BE2C (cell line): ENCODE measurements around the gene TXNL4B.
"Not testable (repeated sequence)": the region's sequence is repeated elsewhere in the genome, so short reads cannot be mapped to it uniquely, and the experiment has no call there.

Experiments used
- DNase-seq: peaks from one replicate; pipeline ENCODE4 v3.0.0-alpha.2; 2020
- H3K27me3 ChIP-seq: fragments of 250-450 bp; sonication (Bioruptor Pico); 2 replicates; pipeline ENCODE4 v1.5.1; 2020; ENCODE audit warnings: mild to moderate bottlenecking
- H3K36me3 ChIP-seq: fragments of 250-450 bp; sonication (Bioruptor Pico); 2 replicates; pipeline ENCODE4 v1.5.1; 2020; ENCODE audit warnings: mild to moderate bottlenecking
- H3K4me1 ChIP-seq: fragments of 250-450 bp; sonication (Bioruptor Pico); 2 replicates; pipeline ENCODE4 v1.5.1; 2020
- H3K4me3 ChIP-seq: 2 replicates; pipeline ENCODE4 v1.5.1; 2011; ENCODE audit warnings: low read depth, low read length
- H3K9me3 ChIP-seq: fragments of 250-450 bp; sonication (Bioruptor Pico); 2 replicates; pipeline ENCODE4 v1.5.1; 2020
- TF ChIP-seq, protein P1 (sequence below): IDR thresholded peaks from 2 replicates; pipeline ENCODE4 v1.5.1; 2012; ENCODE audit warnings: mild to moderate bottlenecking, low read depth, low read length

Gene TXNL4B

DNA sequence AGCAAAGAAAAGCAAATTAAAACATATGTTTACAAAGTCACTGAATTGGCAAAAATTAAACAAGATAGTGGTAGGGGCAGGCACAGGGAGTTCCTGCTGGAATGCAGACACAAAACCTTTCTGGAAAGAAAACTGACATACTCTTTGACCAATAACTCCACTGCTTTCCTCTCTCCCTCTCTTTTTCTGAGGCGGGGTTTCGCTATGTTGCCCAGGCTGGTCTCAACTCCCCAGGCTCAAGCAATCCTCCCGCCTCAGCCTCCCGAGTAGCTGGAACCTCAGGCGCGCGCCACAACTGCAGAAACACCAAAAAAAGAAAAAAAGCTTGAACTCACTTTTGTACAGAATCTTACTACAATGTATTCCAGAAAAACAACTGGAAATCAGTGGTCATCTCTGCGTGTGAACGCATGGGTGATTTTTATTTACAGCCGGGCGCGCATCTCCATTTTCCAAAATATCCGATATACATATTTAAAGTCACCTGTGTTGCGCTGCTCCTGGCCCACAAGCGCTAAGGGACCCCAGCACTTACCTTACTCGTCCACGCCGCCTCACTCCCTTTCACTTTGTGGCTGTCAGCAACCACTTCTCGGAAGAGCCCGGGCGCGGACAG, 480 bp downstream of the TXNL4B start:
- Histone ChIP-seq H3K4me3 (peak overlapping the region; percentile 98), H3K4me1 (no peaks in the 10 kb centered on the region; the same call in 1 of the 2 replicates), H3K27me3 (no peaks in the 10 kb centered on the region), H3K9me3 (no peaks in the 10 kb centered on the region), H3K36me3 (peaks cover 35% of the 10 kb centered on the region)
- DNase-seq = no peak
- TF ChIP-seq, protein P1, sequence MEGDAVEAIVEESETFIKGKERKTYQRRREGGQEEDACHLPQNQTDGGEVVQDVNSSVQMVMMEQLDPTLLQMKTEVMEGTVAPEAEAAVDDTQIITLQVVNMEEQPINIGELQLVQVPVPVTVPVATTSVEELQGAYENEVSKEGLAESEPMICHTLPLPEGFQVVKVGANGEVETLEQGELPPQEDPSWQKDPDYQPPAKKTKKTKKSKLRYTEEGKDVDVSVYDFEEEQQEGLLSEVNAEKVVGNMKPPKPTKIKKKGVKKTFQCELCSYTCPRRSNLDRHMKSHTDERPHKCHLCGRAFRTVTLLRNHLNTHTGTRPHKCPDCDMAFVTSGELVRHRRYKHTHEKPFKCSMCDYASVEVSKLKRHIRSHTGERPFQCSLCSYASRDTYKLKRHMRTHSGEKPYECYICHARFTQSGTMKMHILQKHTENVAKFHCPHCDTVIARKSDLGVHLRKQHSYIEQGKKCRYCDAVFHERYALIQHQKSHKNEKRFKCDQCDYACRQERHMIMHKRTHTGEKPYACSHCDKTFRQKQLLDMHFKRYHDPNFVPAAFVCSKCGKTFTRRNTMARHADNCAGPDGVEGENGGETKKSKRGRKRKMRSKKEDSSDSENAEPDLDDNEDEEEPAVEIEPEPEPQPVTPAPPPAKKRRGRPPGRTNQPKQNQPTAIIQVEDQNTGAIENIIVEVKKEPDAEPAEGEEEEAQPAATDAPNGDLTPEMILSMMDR = no peak

DNA sequence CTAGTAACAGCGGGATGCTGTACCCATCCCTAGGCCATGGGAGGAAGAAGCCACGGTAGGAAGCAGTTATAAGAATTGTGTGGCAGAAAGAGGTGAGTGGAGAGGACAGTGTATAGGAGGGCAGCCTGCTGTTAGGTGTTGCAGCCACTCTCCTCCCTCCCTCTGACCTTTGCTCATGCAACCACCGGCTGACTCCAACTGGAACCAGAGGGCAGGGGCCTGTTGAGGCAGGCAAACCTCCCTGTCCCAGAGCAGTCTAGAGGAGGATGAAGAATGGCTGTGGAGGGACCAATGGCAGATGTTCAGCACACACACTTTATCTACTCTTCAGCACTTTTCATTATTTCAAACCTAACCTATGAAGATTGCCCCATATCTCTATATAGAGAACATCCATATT, 2.2 kb downstream of the TXNL4B start:
- H3K4me3 ChIP-seq = no peak overlapping the region
- DNase-seq = no peak
- H3K9me3 ChIP-seq = no peaks in the 10 kb centered on the region
- TF ChIP-seq, protein P1 = no peak
- peaks cover 32% of the 10 kb centered on the region for H3K36me3 ChIP-seq
- H3K27me3 ChIP-seq = no peaks in the 10 kb centered on the region
- no peaks in the 10 kb centered on the region; the same call in 1 of the 2 replicates for H3K4me1 ChIP-seq

DNA sequence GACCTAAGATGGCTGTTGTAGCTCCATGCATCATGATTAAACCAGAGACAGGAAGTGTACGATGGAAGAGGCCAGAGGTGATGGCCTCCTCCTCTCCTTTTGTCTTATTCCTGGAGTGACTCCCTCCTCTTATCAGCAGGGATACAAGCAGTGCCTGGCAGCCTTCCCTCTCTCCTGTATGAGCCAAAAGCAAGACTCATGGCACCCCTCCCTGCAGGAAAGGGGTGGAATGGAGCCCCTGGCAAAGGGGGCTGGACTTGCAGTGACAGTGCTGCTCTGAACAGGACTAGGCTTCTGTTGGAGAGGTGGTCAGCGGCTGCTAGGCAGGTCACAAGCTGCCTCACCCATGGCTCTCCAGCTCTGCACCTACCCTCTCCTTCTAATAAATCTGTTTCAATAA, 8.4 kb downstream of the TXNL4B start:
- DNase-seq = no peak
- no peaks in the 10 kb centered on the region for H3K4me1 ChIP-seq
- H3K27me3 ChIP-seq = no peaks in the 10 kb centered on the region
- H3K36me3 ChIP-seq = peaks cover 44% of the 10 kb centered on the region
- no peak overlapping the region for H3K4me3 ChIP-seq
- TF ChIP-seq, protein P1 = no peak
- no peaks in the 10 kb centered on the region for H3K9me3 ChIP-seq

DNA sequence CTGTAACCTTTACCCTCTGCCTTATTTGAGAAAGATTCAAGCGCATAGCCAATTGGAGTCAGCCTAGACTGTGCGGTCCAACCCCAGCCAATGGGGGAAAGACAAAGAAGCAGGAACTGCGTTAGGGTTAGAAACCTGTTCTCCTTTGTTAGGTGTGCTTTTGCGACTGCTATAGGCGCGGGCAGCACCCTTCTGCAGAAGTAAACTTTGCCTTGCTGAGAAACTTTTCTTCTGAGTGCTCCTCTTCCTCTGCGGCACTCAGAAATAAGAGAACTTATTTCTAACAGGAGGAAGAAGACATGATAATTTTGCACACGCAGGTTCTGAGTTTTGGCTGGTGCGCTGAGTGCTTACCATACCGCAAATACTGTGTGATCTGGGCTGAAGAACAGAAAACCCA, 9.0 kb downstream of the TXNL4B start:
- TF ChIP-seq, protein P1 = no peak
- H3K9me3 ChIP-seq = no peaks in the 10 kb centered on the region
- no peak for DNase-seq

DNA sequence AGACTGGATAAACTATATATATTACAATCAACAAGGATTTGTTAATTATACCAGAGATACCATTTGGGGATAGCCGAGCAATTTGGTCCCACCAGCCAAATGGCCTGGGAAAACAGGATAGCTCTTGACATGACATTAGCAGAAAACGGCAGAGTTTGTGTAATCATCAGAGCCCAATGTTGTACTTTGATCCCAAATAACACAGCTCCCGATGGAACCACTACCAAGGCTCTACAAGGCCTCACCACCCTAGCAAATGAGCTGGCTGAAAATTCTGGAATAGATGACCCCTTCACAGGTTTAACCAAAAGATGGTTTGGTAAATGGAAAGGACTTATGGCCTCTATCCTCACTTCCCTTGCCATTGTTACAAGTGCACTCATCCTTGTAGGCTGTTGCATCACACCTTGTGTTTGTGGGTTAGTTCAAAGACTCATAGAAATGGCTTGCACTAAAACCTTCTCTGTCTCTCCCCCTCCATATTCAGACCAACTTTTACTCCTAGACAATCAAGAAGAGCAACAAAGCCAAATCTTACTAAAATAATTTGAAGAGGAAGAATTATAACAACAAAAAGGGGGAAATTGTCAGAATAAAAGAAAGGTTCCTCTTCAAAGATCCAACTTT, 9.5 kb downstream of the TXNL4B start:
- H3K9me3 ChIP-seq = no peaks in the 10 kb centered on the region
- no peaks in the 10 kb centered on the region for H3K27me3 ChIP-seq
- TF ChIP-seq, protein P1 = no peak
- H3K36me3 ChIP-seq = peaks cover 33% of the 10 kb centered on the region
- no peak overlapping the region for H3K4me3 ChIP-seq
- H3K4me1 ChIP-seq = no peaks in the 10 kb centered on the region
- no peak for DNase-seq

More for the DNA sequence above, 9.0 kb downstream of the TXNL4B start:
- H3K27me3 ChIP-seq = no peaks in the 10 kb centered on the region
- H3K4me1 ChIP-seq = no peaks in the 10 kb centered on the region
- H3K36me3 ChIP-seq = peaks cover 39% of the 10 kb centered on the region
- no peak overlapping the region for H3K4me3 ChIP-seq

DNA sequence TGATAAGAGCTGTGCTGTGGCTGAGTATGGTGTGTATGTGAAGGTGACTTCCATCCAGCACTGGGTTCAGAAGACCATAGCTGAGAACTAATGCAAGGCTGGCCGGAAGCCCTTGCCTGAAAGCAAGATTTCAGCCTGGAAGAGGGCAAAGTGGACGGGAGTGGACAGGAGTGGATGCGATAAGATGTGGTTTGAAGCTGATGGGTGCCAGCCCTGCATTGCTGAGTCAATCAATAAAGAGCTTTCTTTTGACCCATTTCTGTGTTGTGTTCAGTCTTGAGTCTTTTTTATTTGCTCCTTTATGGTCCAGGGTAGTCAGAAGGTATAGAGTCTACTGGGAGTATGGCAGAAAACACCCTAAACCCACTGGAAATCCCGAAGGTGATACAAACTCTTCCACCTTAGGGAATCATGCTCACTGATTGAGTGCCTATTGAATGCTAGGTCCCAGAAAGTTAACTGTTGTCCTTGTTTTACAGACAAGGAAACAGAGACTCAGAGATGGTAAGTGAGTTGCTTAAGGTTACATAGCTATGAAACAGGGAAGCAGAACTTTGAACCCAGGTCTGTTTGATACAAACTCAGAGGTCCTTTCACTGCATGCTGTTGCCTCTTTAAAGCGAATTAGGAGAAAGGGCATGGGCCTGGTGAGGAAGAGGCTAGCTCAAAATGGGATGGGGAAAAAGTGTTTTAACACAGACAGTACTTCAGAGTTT, 16.3 kb downstream of the TXNL4B start:
- H3K4me3 ChIP-seq, H3K4me1 ChIP-seq, H3K27me3 ChIP-seq, H3K36me3 ChIP-seq, H3K9me3 ChIP-seq, DNase-seq: not testable (repeated sequence)

DNA sequence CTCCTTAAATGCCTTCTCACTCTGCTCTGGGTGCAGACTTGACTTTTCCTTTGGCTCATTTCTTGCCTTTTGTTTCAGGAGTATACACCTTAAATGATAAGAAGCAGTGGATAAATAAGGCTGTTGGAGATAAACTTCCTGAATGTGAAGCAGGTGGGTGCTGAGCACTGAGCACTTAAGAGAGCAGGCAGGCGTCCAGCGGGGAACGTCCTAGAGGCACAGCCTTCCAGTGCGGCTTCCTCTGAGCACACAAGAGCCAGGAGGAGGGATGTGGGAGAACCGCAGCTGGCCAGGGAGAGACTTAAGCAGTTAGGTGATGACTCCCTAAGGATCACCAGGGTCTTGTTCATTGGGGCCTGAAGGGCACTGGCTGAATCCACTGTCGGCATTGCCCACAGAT, 18.4 kb downstream of the TXNL4B start:
- DNase-seq, H3K4me3 ChIP-seq, H3K27me3 ChIP-seq, H3K36me3 ChIP-seq, H3K9me3 ChIP-seq, H3K4me1 ChIP-seq: not testable (repeated sequence)
